ENCODE data around the gene KRT32.

Gene KRT32

DNA sequence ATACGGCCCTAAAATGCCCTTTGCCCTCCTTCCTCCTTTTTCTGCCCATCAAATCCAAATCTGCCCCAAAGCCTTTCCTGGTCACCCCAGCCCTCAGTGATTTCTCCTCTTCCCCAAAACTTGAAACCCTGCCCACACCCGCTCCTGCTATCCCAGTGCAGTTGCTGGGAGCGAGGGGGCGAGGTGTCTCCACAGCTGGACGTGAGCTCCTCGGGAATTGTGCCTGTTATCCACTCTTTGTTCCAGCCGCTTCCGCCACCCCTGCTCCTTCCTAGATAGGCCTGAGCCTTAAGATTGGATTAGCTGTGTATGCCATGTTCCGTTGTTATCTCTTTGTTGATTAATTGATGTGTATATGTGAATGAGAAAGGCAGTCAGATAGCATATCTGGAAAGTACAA, 16.3 kb upstream of the KRT32 start:
- Histone ChIP-seq H3K4me1 (ENCODE audit: control insufficient read depth, insufficient read depth, low read length) (peaks cover 4% of the 10 kb centered on the region; the same call in 1 of the 2 replicates), H3K4me3 (ENCODE audit: low read length) (no peak overlapping the region), H3K36me3 (ENCODE audit: control insufficient read depth, insufficient read depth, low read length) (no peaks in the 10 kb centered on the region), H3K9me3 (ENCODE audit: control insufficient read depth, insufficient read depth, low read length) (no peaks in the 10 kb centered on the region), H3K27ac (ENCODE audit: low read length) (no peak overlapping the region), H3K27me3 (ENCODE audit: control insufficient read depth, insufficient read depth, low read length) (no peaks in the 10 kb centered on the region)
- DNase-seq (ENCODE audit: low read depth, low spot score) = no peak
- WGBS (ENCODE audit: insufficient coverage, insufficient read length) = no CpG with 5 or more reads among the region's 9 CpGs

DNA sequence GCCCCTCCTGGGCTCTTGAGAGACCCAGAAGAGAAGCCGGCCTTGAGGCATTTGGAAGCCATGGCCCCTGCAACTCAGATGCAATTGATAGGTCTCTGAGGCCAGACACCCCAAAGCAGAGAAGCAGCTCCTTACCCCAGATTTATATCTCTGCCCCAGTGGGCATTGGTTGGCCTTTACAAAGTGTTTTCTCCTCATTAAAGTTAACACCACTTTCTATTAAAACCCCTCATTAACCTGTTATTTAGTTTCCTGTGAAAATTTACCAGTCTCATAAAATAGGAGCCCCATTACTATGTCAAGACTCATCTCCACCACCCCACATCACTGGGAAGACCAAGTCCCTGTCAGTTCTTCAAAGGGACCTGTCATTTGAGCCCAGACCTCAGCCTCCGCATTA, 13.8 kb upstream of the KRT32 start, which contains the start of gene KRT35:
TSS of gene KRT35 (minus strand) at position 116 of the 400 bp plus-strand sequence. CDS start at position 62, 54 bp downstream.
- Histone ChIP-seq H3K4me1 (ENCODE audit: control insufficient read depth, insufficient read depth, low read length) (no peaks in the 10 kb centered on the region; the same call in 1 of the 2 replicates), H3K4me3 (ENCODE audit: low read length) (no peak within 1 kb of the TSS), H3K27ac (ENCODE audit: low read length) (no peak within 1 kb of the TSS), H3K9me3 (ENCODE audit: control insufficient read depth, insufficient read depth, low read length) (no peaks in the 10 kb centered on the region), H3K36me3 (ENCODE audit: control insufficient read depth, insufficient read depth, low read length) (no peaks in the 10 kb centered on the region), H3K27me3 (ENCODE audit: control insufficient read depth, insufficient read depth, low read length) (no peaks in the 10 kb centered on the region)
- no CpG with 5 or more reads among the region's 2 CpGs for WGBS (ENCODE audit: insufficient coverage, insufficient read length)
- DNase-seq (ENCODE audit: low read depth, low spot score) = no peak

DNA sequence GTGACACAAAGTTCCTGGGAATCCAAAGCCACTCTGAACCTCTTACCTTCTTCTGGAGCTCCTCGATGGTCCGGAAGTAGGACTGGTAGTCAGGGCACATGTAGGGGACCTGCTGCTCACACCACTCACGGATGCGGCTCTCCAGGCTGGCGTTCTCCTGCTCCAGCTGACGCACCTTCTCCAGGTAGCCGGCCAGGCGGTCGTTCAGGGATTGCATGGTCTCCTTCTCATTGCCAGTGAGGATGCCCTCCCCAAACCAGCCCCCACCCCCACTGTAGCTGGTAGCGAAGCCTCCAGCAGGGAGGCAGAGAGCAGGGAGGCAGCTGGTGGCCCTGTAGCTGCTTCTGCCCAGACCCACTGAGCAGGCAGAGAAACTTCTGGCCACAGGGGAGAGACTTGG, 13.4 kb upstream of the KRT32 start:
- H3K4me1 ChIP-seq (ENCODE audit: control insufficient read depth, insufficient read depth, low read length) = no peaks in the 10 kb centered on the region; the same call in 1 of the 2 replicates
- no peak for DNase-seq (ENCODE audit: low read depth, low spot score)
- H3K36me3 ChIP-seq (ENCODE audit: control insufficient read depth, insufficient read depth, low read length) = no peaks in the 10 kb centered on the region
- no CpG with 5 or more reads among the region's 10 CpGs for WGBS (ENCODE audit: insufficient coverage, insufficient read length)
- no peak overlapping the region for H3K4me3 ChIP-seq (ENCODE audit: low read length)
- no peak overlapping the region for H3K27ac ChIP-seq (ENCODE audit: low read length)
- no peaks in the 10 kb centered on the region for H3K27me3 ChIP-seq (ENCODE audit: control insufficient read depth, insufficient read depth, low read length)
- H3K9me3 ChIP-seq (ENCODE audit: control insufficient read depth, insufficient read depth, low read length) = no peaks in the 10 kb centered on the region

DNA sequence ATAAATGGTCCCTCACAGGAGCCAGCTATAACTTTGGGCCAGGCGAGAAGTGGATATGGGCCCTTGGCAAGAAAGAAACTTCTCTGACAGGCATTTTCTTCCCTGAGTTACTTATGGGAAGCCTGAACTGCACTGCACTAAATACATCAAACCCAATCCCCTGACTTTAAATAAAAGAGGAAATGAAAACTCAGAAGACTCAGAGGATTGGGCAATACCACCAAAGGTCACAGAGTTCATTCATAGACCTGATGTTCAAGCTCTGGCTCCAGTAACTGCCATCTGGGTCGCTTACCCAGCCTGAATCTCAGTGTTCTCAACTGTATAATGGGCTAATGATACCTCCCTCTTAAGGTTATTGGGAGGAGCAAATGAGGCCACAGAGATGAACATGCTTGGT, 12.9 kb upstream of the KRT32 start:
- Histone ChIP-seq H3K9me3 (ENCODE audit: control insufficient read depth, insufficient read depth, low read length) (no peaks in the 10 kb centered on the region), H3K27me3 (ENCODE audit: control insufficient read depth, insufficient read depth, low read length) (no peaks in the 10 kb centered on the region), H3K27ac (ENCODE audit: low read length) (no peak overlapping the region), H3K4me1 (ENCODE audit: control insufficient read depth, insufficient read depth, low read length) (no peaks in the 10 kb centered on the region; the same call in 1 of the 2 replicates), H3K4me3 (ENCODE audit: low read length) (no peak overlapping the region), H3K36me3 (ENCODE audit: control insufficient read depth, insufficient read depth, low read length) (no peaks in the 10 kb centered on the region)
- no CpG with 5 or more reads among the region's 2 CpGs for WGBS (ENCODE audit: insufficient coverage, insufficient read length)
- no peak for DNase-seq (ENCODE audit: low read depth, low spot score)

DNA sequence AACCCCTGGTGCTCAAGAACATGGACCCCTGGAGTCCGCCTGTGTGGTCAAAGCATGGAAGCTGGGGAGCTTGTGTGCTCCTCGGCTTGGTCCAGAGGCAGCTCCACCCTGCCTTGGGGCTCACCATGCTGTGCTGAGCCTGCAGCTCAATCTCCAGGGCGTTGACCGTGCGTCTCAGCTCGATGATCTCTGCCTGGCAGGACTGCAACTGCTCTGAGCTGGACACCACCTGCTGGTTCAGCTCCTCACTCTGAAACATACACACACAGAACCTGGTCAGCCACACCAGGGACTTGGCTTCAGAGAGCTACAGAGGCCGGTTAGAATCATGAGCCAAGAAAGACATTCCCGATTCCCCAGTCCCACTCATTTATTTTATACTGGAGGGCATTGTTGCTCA, 11.1 kb upstream of the KRT32 start:
- no peaks in the 10 kb centered on the region for H3K27me3 ChIP-seq (ENCODE audit: control insufficient read depth, insufficient read depth, low read length)
- no CpG with 5 or more reads among the region's 8 CpGs for WGBS (ENCODE audit: insufficient coverage, insufficient read length)
- DNase-seq (ENCODE audit: low read depth, low spot score) = no peak
- H3K27ac ChIP-seq (ENCODE audit: low read length) = no peak overlapping the region
- H3K4me1 ChIP-seq (ENCODE audit: control insufficient read depth, insufficient read depth, low read length) = no peaks in the 10 kb centered on the region; the same call in 1 of the 2 replicates
- H3K9me3 ChIP-seq (ENCODE audit: control insufficient read depth, insufficient read depth, low read length) = no peaks in the 10 kb centered on the region
- no peak overlapping the region for H3K4me3 ChIP-seq (ENCODE audit: low read length)
- no peaks in the 10 kb centered on the region for H3K36me3 ChIP-seq (ENCODE audit: control insufficient read depth, insufficient read depth, low read length)

DNA sequence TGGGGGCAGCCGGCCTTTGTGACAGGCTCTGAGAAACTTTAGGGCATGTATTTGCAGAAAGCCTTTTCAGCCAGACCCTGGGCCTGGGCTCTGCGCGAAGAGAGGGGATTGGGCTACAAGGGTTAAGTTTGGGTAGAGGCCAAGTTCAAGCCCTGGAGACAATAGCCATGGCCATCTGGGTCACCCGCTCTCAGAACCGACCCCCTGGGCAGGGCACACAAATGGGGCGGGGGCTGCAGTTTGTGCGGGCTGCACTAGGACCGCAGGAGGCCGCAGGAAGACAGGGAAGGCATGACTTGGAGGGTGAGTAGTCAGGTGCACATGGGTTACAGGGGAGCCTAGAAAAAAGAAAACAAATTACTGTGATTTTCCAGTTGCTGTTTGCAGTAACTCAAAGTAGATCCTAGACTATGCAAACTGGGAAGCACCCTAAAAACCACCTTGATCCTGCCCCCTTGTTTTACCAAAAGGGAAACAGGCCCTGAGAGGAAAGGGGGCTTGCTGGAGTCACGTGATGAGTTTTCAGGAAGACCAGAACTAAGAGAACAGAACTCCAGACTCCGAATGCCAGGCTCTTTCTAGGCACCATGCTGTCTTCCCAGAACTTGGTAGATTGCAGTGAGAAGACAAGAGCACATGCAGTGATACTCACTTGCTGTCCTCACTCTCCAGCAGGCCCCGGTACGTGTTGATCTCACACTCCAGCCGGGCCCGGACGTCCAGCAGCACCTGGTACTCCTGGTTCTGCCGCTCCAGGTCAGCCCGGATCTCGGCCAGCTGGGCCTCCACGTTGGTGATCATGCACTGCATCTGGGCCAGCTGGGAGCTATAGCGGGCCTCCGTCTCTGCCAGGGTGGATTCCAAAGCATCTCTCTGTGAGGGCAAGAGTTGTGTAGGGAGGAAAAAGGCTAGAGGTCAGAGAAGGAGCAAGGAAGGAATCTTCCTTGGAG, 10.0 kb upstream of the KRT32 start:
- no peak for DNase-seq (ENCODE audit: low read depth, low spot score)
- no peaks in the 10 kb centered on the region for H3K9me3 ChIP-seq (ENCODE audit: control insufficient read depth, insufficient read depth, low read length)
- no peaks in the 10 kb centered on the region for H3K27me3 ChIP-seq (ENCODE audit: control insufficient read depth, insufficient read depth, low read length)
- no peaks in the 10 kb centered on the region for H3K36me3 ChIP-seq (ENCODE audit: control insufficient read depth, insufficient read depth, low read length)
- no peak overlapping the region for H3K27ac ChIP-seq (ENCODE audit: low read length)
- WGBS (ENCODE audit: insufficient coverage, insufficient read length) = no CpG with 5 or more reads among the region's 22 CpGs
- H3K4me1 ChIP-seq (ENCODE audit: control insufficient read depth, insufficient read depth, low read length) = no peaks in the 10 kb centered on the region; the same call in 1 of the 2 replicates
- no peak overlapping the region for H3K4me3 ChIP-seq (ENCODE audit: low read length)

DNA sequence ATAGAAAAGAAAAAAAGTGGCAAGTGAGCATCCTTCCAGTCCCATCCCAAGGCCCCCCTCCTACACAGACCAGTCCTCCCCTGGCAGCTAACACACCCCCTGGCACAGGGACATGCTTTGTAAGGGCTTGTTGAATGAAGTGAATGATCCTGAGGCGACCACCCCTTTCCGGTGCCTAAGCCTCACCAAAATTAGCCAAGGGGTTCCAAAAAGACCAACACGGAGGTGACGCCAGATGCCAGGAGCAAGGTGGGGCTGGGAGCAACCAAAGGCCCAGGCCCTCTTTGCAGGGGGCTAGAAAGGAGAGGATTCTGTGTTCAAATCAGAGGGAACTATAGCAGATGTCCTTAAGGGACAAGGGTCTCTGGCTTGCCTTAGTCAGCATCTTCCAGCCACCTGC, 8.2 kb upstream of the KRT32 start:
- no peak for DNase-seq (ENCODE audit: low read depth, low spot score)

DNA sequence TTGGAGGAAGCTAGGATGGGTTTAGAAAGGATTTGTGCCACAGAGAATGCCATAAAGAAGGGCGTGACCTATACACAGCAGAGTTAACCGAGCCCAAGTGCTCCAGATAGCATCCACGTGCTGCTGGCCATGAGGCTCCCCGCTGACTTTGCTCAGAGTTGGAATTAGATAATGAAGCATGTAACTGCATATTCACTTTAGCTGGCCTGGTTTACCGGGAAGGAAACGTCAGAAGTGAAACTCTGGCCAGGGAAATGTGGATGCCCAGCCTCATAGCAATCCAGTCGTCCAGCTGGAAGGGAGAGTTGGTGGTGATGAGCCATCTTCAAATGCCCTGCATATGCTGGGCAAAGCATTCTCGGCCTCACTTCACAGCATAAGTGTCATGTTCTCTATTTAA, 7.7 kb upstream of the KRT32 start:
- DNase-seq (ENCODE audit: low read depth, low spot score) = no peak
- no CpG with 5 or more reads among the region's 8 CpGs for WGBS (ENCODE audit: insufficient coverage, insufficient read length)
- no peaks in the 10 kb centered on the region for H3K27me3 ChIP-seq (ENCODE audit: control insufficient read depth, insufficient read depth, low read length)
- no peaks in the 10 kb centered on the region for H3K9me3 ChIP-seq (ENCODE audit: control insufficient read depth, insufficient read depth, low read length)
- H3K4me1 ChIP-seq (ENCODE audit: control insufficient read depth, insufficient read depth, low read length) = no peaks in the 10 kb centered on the region
- no peaks in the 10 kb centered on the region for H3K36me3 ChIP-seq (ENCODE audit: control insufficient read depth, insufficient read depth, low read length)
- H3K4me3 ChIP-seq (ENCODE audit: low read length) = no peak overlapping the region
- no peak overlapping the region for H3K27ac ChIP-seq (ENCODE audit: low read length)

More for the DNA sequence above, 8.2 kb upstream of the KRT32 start:
- H3K4me1 ChIP-seq (ENCODE audit: control insufficient read depth, insufficient read depth, low read length) = no peaks in the 10 kb centered on the region
- no peak overlapping the region for H3K27ac ChIP-seq (ENCODE audit: low read length)
- no peak overlapping the region for H3K4me3 ChIP-seq (ENCODE audit: low read length)
- no peaks in the 10 kb centered on the region for H3K27me3 ChIP-seq (ENCODE audit: control insufficient read depth, insufficient read depth, low read length)
- H3K9me3 ChIP-seq (ENCODE audit: control insufficient read depth, insufficient read depth, low read length) = no peaks in the 10 kb centered on the region
- no CpG with 5 or more reads among the region's 4 CpGs for WGBS (ENCODE audit: insufficient coverage, insufficient read length)
- H3K36me3 ChIP-seq (ENCODE audit: control insufficient read depth, insufficient read depth, low read length) = no peaks in the 10 kb centered on the region

DNA sequence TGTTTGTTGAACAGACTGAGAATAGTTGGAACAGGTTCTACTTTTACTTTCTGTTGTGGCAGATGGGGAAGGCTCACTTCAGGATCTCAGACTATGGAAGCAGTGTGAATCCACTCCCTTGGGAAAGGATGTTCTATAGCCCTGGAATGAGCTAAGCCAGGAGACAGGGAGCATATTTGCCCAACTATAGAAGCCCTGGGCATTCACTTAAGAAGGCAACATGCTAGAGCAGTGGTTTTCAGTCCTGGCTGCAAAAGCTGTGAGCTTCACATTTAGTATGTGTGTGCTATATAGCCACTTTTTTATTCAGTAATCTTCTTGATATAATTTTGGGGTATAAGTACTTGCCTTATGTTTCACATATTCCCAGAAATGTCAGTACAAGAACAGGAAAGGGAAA, 1.2 kb upstream of the KRT32 start:
- no peak overlapping the region for H3K27ac ChIP-seq (ENCODE audit: low read length)
- H3K36me3 ChIP-seq (ENCODE audit: control insufficient read depth, insufficient read depth, low read length) = no peaks in the 10 kb centered on the region
- H3K27me3 ChIP-seq (ENCODE audit: control insufficient read depth, insufficient read depth, low read length) = no peaks in the 10 kb centered on the region
- no peak for DNase-seq (ENCODE audit: low read depth, low spot score)
- H3K4me3 ChIP-seq (ENCODE audit: low read length) = no peak overlapping the region
- no peaks in the 10 kb centered on the region for H3K9me3 ChIP-seq (ENCODE audit: control insufficient read depth, insufficient read depth, low read length)
- no peaks in the 10 kb centered on the region for H3K4me1 ChIP-seq (ENCODE audit: control insufficient read depth, insufficient read depth, low read length)

DNA sequence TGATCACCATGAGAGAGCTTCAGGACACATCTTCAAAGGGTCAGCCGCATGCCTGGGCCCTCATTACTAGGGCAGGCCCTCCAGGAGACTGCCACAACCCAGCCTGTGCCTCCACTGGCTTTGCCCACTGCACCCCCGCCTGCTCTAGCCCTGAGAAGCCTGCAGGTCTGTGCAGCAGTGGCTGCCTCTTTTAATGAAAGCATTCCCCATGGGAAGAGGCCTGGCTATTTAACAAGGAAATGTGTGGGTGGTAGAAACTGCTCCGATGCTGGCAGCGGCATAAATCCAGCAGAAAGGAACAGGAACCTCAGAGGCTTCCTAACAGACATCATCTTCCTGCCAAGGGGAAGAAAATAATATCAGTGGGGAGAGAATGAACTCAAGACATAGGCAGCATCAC, 375 bp upstream of the KRT32 start:
- Histone ChIP-seq H3K4me3 (ENCODE audit: low read length) (no peak overlapping the region), H3K27ac (ENCODE audit: low read length) (no peak overlapping the region), H3K4me1 (ENCODE audit: control insufficient read depth, insufficient read depth, low read length) (no peaks in the 10 kb centered on the region), H3K27me3 (ENCODE audit: control insufficient read depth, insufficient read depth, low read length) (no peaks in the 10 kb centered on the region), H3K36me3 (ENCODE audit: control insufficient read depth, insufficient read depth, low read length) (no peaks in the 10 kb centered on the region), H3K9me3 (ENCODE audit: control insufficient read depth, insufficient read depth, low read length) (no peaks in the 10 kb centered on the region)
- no peak for DNase-seq (ENCODE audit: low read depth, low spot score)
- WGBS (ENCODE audit: insufficient coverage, insufficient read length) = no CpG with 5 or more reads among the region's 4 CpGs

DNA sequence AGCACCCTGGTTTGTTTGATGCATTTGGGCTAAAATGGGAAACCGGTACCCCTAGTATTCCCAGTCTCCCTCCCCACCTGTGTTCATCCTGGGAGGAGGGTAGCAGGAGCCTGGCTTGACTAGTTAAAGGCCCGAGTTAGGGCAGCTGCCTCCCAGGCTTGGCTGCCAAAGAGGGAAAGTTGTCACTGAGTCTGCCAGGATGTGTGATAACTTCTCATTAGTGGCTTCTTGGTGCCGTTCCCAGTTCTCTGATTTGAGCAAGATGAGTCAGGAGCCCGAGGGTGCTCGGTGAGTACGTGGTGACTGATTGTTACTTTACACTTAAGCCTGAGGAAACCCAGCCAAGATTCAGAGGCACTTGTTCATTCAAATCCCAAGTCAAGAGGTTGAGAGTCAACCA, 2.5 kb downstream of the KRT32 start:
- no peaks in the 10 kb centered on the region for H3K36me3 ChIP-seq (ENCODE audit: control insufficient read depth, insufficient read depth, low read length)
- no peaks in the 10 kb centered on the region for H3K27me3 ChIP-seq (ENCODE audit: control insufficient read depth, insufficient read depth, low read length)
- no peaks in the 10 kb centered on the region for H3K4me1 ChIP-seq (ENCODE audit: control insufficient read depth, insufficient read depth, low read length)
- DNase-seq (ENCODE audit: low read depth, low spot score) = no peak
- H3K27ac ChIP-seq (ENCODE audit: low read length) = no peak overlapping the region
- H3K9me3 ChIP-seq (ENCODE audit: control insufficient read depth, insufficient read depth, low read length) = no peaks in the 10 kb centered on the region
- WGBS (ENCODE audit: insufficient coverage, insufficient read length) = no CpG with 5 or more reads among the region's 6 CpGs
- H3K4me3 ChIP-seq (ENCODE audit: low read length) = no peak overlapping the region
